Stimulated activated CD4-positive, alpha-beta T cell treated with anti-CD3 and anti-CD28 coated beads, Interleukin-15, amount 100 ng/mL, for 24 hours (primary cell): ENCODE results near the gene IL12RB2.
A peak's percentile ranks its signal among the peaks of the same experiment; 100 is the strongest.
"Not testable (repeated sequence)": the region's sequence is repeated elsewhere in the genome, so short reads cannot be mapped to it uniquely, and the experiment has no call there.

ENCODE experiments used
- DNase-seq: peaks from one replicate; pipeline ENCODE4 v3.0.0-alpha.2; 2020

Gene IL12RB2

GRCh38 chr1:67433837-67434236, 126.2 kb downstream of the IL12RB2 start:
- no peak for DNase-seq

GRCh38 chr1:67434491-67434890, 126.8 kb downstream of the IL12RB2 start:
- DNase-seq, result no peak

- no peak for DNase-seq
These were observed 128.9 kb downstream of the IL12RB2 start for GRCh38 chr1:67436511-67437055.

- DNase-seq, result no peak
These were observed 130.3 kb downstream of the IL12RB2 start for GRCh38 chr1:67437961-67438360.

- DNase-seq, result no peak
These were observed 131.8 kb downstream of the IL12RB2 start for GRCh38 chr1:67439277-67440029.

GRCh38 chr1:67440339-67440738, 132.7 kb downstream of the IL12RB2 start:
- DNase-seq, result no peak

- DNase-seq, result peak; percentile 69
These were observed 133.5 kb downstream of the IL12RB2 start for GRCh38 chr1:67441183-67441582.

GRCh38 chr1:67441739-67442281, 134.1 kb downstream of the IL12RB2 start:
- no peak for DNase-seq

- not testable (repeated sequence) for DNase-seq
These were observed 138.3 kb downstream of the IL12RB2 start for GRCh38 chr1:67446014-67446413.
